Thyroid gland (tissue), 4 donors: ENCODE data around the gene DHH.

ENCODE experiments used
- POLR2A ChIP-seq, 2 donors: fragments of 450-650 bp; IDR thresholded peaks; one replicate each; pipeline ENCODE4 v1.6.1; 2017; ENCODE audit warnings: antibody characterized with exemption in 2 of 2, mild to moderate bottlenecking in 2 of 2, moderate library complexity in 1 of 2
- TF ChIP-seq, protein P1 (sequence below), 6 experiments: fragments of 200-600 bp in 3 of 6; fragments of 450-650 bp in 3 of 6; sonication (generic) in 3 of 6; IDR thresholded peaks; one replicate each; pipeline ENCODE4 v1.5.1; 2016 to 2019; ENCODE audit warnings: antibody characterized with exemption in 6 of 6, mild to moderate bottlenecking in 2 of 6, inconsistent platforms in 1 of 6, moderate library complexity in 1 of 6

DNA sequence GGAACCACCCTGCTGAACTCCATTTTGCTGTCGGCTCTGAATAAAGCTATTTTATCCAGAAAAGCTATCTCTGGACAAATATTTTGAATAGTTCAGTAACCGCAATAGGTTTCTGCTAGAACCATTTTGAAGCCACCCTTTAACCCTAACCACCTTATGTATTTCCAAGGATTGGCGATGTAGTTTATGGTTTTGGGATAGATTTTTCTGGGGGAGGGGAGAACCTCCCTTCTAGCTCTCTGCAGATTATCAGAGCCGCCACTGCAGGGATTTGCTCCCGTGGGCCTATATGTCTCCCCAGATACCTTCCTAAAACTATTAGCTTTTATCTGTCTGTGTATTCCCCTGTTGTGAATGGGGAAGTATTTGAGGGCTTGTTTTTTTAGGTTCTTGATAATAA lies 38.4 kb upstream of the DHH start:
- TF ChIP-seq POLR2A (IDR thresholded peaks at IDR 0.05), result no peak
- TF ChIP-seq, protein P1, sequence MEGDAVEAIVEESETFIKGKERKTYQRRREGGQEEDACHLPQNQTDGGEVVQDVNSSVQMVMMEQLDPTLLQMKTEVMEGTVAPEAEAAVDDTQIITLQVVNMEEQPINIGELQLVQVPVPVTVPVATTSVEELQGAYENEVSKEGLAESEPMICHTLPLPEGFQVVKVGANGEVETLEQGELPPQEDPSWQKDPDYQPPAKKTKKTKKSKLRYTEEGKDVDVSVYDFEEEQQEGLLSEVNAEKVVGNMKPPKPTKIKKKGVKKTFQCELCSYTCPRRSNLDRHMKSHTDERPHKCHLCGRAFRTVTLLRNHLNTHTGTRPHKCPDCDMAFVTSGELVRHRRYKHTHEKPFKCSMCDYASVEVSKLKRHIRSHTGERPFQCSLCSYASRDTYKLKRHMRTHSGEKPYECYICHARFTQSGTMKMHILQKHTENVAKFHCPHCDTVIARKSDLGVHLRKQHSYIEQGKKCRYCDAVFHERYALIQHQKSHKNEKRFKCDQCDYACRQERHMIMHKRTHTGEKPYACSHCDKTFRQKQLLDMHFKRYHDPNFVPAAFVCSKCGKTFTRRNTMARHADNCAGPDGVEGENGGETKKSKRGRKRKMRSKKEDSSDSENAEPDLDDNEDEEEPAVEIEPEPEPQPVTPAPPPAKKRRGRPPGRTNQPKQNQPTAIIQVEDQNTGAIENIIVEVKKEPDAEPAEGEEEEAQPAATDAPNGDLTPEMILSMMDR (IDR thresholded peaks at IDR 0.05), result no peak
